MM.1S (cell line): Measurements from ENCODE around the gene BLM.
"Not testable (repeated sequence)": the region's sequence is repeated elsewhere in the genome, so short reads cannot be mapped to it uniquely, and the experiment has no call there.

Source experiments
- DNase-seq: peaks from one replicate; pipeline ENCODE4 v3.0.0-alpha.2; 2015
- H2AFZ ChIP-seq: fragments of 300-600 bp; sonication (generic); 2 replicates; pipeline ENCODE4 v1.6.0; 2016; ENCODE audit warnings: antibody characterized with exemption, low read length
- H3F3A ChIP-seq: fragments of 300-600 bp; sonication (generic); 2 replicates; pipeline ENCODE4 v1.6.1; 2016; ENCODE audit warnings: mild to moderate bottlenecking, antibody characterized with exemption, low read length, moderate library complexity, mixed read lengths; ENCODE audit not compliant: insufficient read depth
- H3K27ac ChIP-seq: fragments of 300-600 bp; sonication (generic); 2 replicates; pipeline ENCODE4 v1.5.1; 2016; ENCODE audit warnings: mild to moderate bottlenecking, low read length
- H3K27me3 ChIP-seq: fragments of 300-600 bp; sonication (generic); replicated peaks from 2 replicates; pipeline ENCODE4 v1.6.0; 2016; ENCODE audit warnings: low read length; ENCODE audit not compliant: insufficient read depth
- H3K36me3 ChIP-seq: fragments of 300-600 bp; sonication (generic); replicated peaks from 2 replicates; pipeline ENCODE4 v1.6.1; 2016; ENCODE audit warnings: mild to moderate bottlenecking, low read length, mixed read lengths; ENCODE audit not compliant: insufficient read depth
- H3K4me1 ChIP-seq: fragments of 300-600 bp; sonication (generic); 2 replicates; pipeline ENCODE4 v1.6.1; 2016; ENCODE audit warnings: low read length, mixed read lengths
- H3K4me2 ChIP-seq: fragments of 300-600 bp; sonication (generic); 2 replicates; pipeline ENCODE4 v1.6.0; 2016; ENCODE audit warnings: low read depth, low read length
- H3K4me3 ChIP-seq: fragments of 300-600 bp; sonication (generic); 2 replicates; pipeline ENCODE4 v1.5.1; 2016; ENCODE audit warnings: low read length, mixed read lengths
- H3K79me2 ChIP-seq: fragments of 300-600 bp; sonication (generic); 2 replicates; pipeline ENCODE4 v1.6.1; 2016; ENCODE audit warnings: mixed run types, low read length, mixed read lengths
- H3K9ac ChIP-seq: fragments of 300-600 bp; sonication (generic); 2 replicates; pipeline ENCODE4 v1.6.1; 2016; ENCODE audit warnings: low read length, mixed read lengths
- H3K9me2 ChIP-seq: fragments of 300-600 bp; sonication (generic); replicated peaks from 2 replicates; pipeline ENCODE4 v1.6.1; 2016; ENCODE audit warnings: mild to moderate bottlenecking, low read length, mixed read lengths; ENCODE audit not compliant: insufficient read depth
- H3K9me3 ChIP-seq: fragments of 300-600 bp; sonication (generic); replicated peaks from 2 replicates; pipeline ENCODE4 v1.6.1; 2016; ENCODE audit warnings: mild to moderate bottlenecking, low read length, mixed read lengths; ENCODE audit not compliant: insufficient read depth
- H4K20me1 ChIP-seq: fragments of 300-600 bp; sonication (generic); 2 replicates; pipeline ENCODE4 v1.6.1; 2016; ENCODE audit warnings: mild to moderate bottlenecking, low read length, moderate library complexity, mixed read lengths; ENCODE audit not compliant: insufficient read depth
- EZH2 ChIP-seq: fragments of 300-600 bp; sonication (generic); optimal IDR thresholded peaks from 2 replicates; pipeline ENCODE3; 2017; ENCODE audit warnings: low read depth, mild to moderate bottlenecking, antibody characterized with exemption, low read length, mixed read lengths
- EZH2phosphoT487 ChIP-seq: fragments of 300-600 bp; sonication (generic); IDR thresholded peaks from 2 replicates; pipeline ENCODE4 v1.6.1; 2018; ENCODE audit warnings: antibody characterized with exemption, low read length
- TF ChIP-seq, protein P1 (sequence below): fragments of 300-600 bp; sonication (generic); IDR thresholded peaks from 2 replicates; pipeline ENCODE4 v1.5.1; 2016; ENCODE audit warnings: antibody characterized with exemption, low read length, mixed read lengths

The BLM gene

DNA sequence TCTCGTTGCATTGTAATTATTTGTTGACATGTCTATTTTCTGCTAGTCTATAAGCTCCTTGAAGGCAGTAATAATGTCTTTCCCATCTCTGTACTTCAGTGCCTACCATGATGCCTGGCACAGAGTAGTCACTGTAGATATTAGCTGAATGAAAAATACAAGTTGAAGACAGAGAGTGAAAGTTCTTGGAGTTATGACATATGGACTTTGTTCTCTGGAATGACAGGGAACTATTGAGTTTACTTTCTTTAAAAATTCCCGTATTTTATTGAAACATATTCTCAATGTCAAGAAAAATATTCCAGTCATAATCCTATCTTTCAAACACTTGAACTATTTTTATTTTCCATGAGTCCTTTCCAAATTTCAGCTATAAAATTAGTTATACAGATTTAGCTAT lies 3.0 kb downstream of the BLM start:
- peaks cover 69% of the 10 kb centered on the region for H3K79me2 ChIP-seq
- no peaks in the 10 kb centered on the region for H3K9me2 ChIP-seq
- H3K4me2 ChIP-seq: no peak overlapping the region
- no peaks in the 10 kb centered on the region for H4K20me1 ChIP-seq
- H3K9ac ChIP-seq: no peak overlapping the region
- H3F3A ChIP-seq: peaks cover 8% of the 10 kb centered on the region
- H3K4me1 ChIP-seq: peaks cover 17% of the 10 kb centered on the region
- TF ChIP-seq EZH2 (no peak), EZH2phosphoT487 (no peak)
- TF ChIP-seq, protein P1, sequence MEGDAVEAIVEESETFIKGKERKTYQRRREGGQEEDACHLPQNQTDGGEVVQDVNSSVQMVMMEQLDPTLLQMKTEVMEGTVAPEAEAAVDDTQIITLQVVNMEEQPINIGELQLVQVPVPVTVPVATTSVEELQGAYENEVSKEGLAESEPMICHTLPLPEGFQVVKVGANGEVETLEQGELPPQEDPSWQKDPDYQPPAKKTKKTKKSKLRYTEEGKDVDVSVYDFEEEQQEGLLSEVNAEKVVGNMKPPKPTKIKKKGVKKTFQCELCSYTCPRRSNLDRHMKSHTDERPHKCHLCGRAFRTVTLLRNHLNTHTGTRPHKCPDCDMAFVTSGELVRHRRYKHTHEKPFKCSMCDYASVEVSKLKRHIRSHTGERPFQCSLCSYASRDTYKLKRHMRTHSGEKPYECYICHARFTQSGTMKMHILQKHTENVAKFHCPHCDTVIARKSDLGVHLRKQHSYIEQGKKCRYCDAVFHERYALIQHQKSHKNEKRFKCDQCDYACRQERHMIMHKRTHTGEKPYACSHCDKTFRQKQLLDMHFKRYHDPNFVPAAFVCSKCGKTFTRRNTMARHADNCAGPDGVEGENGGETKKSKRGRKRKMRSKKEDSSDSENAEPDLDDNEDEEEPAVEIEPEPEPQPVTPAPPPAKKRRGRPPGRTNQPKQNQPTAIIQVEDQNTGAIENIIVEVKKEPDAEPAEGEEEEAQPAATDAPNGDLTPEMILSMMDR: no peak
- no peak overlapping the region for H2AFZ ChIP-seq
- no peaks in the 10 kb centered on the region for H3K9me3 ChIP-seq
- no peaks in the 10 kb centered on the region for H3K27me3 ChIP-seq
- DNase-seq: no peak
- no peak overlapping the region for H3K4me3 ChIP-seq
- no peaks in the 10 kb centered on the region for H3K36me3 ChIP-seq
- no peak overlapping the region for H3K27ac ChIP-seq

- Histone ChIP-seq H3K27ac (no peak overlapping the region), H3K79me2 (peaks cover 75% of the 10 kb centered on the region), H3K9ac (no peak overlapping the region), H4K20me1 (no peaks in the 10 kb centered on the region), H3K4me3 (no peak overlapping the region), H2AFZ (no peak overlapping the region), H3K9me3 (no peaks in the 10 kb centered on the region), H3K4me1 (no peaks in the 10 kb centered on the region), H3K9me2 (no peaks in the 10 kb centered on the region), H3K36me3 (0 out of 2 replicates have a peak, but pooled peaks cover 5% of the 10 kb centered on the region), H3F3A (no peaks in the 10 kb centered on the region), H3K4me2 (no peak overlapping the region), H3K27me3 (no peaks in the 10 kb centered on the region)
- no peak for DNase-seq
- TF ChIP-seq EZH2phosphoT487: no peak
- TF ChIP-seq, protein P1: no peak
- TF ChIP-seq EZH2: no peak
These were observed 12.1 kb downstream of the BLM start for GRCh38 chr15:90729261-90729660.

GRCh38 chr15:90730290-90730689 lies 13.1 kb downstream of the BLM start:
- Histone ChIP-seq H3K27me3 (no peaks in the 10 kb centered on the region), H3K9ac (no peak overlapping the region), H4K20me1 (no peaks in the 10 kb centered on the region), H3K27ac (no peak overlapping the region), H3K4me2 (no peak overlapping the region), H3K4me1 (no peaks in the 10 kb centered on the region), H3F3A (no peaks in the 10 kb centered on the region), H3K9me2 (no peaks in the 10 kb centered on the region), H3K79me2 (peaks cover 70% of the 10 kb centered on the region), H3K4me3 (no peak overlapping the region), H3K9me3 (no peaks in the 10 kb centered on the region), H2AFZ (no peak overlapping the region), H3K36me3 (0 out of 2 replicates have a peak, but pooled peaks cover 5% of the 10 kb centered on the region)
- TF ChIP-seq EZH2 (no peak), EZH2phosphoT487 (no peak)
- TF ChIP-seq, protein P1: no peak
- no peak for DNase-seq

GRCh38 chr15:90735923-90736322 lies 18.8 kb downstream of the BLM start:
- no peaks in the 10 kb centered on the region for H4K20me1 ChIP-seq
- no peak overlapping the region for H3K4me3 ChIP-seq
- no peaks in the 10 kb centered on the region for H3F3A ChIP-seq
- no peaks in the 10 kb centered on the region for H3K9me2 ChIP-seq
- no peaks in the 10 kb centered on the region for H3K4me1 ChIP-seq
- H3K9ac ChIP-seq: no peak overlapping the region
- H3K9me3 ChIP-seq: no peaks in the 10 kb centered on the region
- no peak for DNase-seq
- no peak overlapping the region for H2AFZ ChIP-seq
- H3K4me2 ChIP-seq: no peak overlapping the region
- H3K27ac ChIP-seq: no peak overlapping the region
- no peaks in the 10 kb centered on the region for H3K27me3 ChIP-seq
- peaks cover 59% of the 10 kb centered on the region for H3K79me2 ChIP-seq
- 0 out of 2 replicates have a peak, but pooled peaks cover 3% of the 10 kb centered on the region for H3K36me3 ChIP-seq
- TF ChIP-seq EZH2 (no peak), EZH2phosphoT487 (no peak)
- TF ChIP-seq, protein P1: no peak

DNA sequence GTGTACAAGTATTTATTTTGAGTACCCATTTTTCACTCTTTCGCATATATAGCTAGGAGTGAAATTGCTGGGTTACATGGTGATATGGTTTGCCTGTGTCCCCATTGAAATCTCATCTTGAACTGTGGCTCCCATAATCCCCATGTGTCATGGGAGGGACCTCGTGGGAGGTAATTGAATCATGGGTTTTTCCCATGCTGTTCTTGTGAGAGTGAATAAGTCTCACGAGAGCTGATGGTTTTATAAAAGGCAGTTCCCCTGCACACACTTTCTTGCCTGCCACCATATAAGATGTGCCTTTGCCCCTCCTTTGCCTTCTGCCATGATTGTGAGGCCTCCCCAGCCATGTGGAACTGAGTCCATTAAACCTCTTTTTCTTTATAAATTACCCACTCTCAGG lies 23.4 kb downstream of the BLM start:
- H3K9ac ChIP-seq, H4K20me1 ChIP-seq, H3K27me3 ChIP-seq, H3F3A ChIP-seq, H3K9me3 ChIP-seq, H3K27ac ChIP-seq, DNase-seq, H3K4me2 ChIP-seq, H3K4me1 ChIP-seq, H3K9me2 ChIP-seq, H3K36me3 ChIP-seq, H2AFZ ChIP-seq, H3K4me3 ChIP-seq: not testable (repeated sequence)
- peaks cover 56% of the 10 kb centered on the region for H3K79me2 ChIP-seq
